22Rv1 (cell line): ENCODE data around the gene NMNAT3.

Experiments
- H3K27ac ChIP-seq: fragments of 450-650 bp; 2 replicates; pipeline ENCODE4 v1.5.1; 2017
- ZFX ChIP-seq: fragments of 450-650 bp; IDR thresholded peaks from 2 replicates; pipeline ENCODE4 v1.6.1; 2017; ENCODE audit warnings: antibody characterized with exemption, borderline replicate concordance
- TF ChIP-seq, protein P1 (sequence below): fragments of 450-650 bp; IDR thresholded peaks from 2 replicates; pipeline ENCODE4 v1.5.1; 2017; ENCODE audit warnings: mild to moderate bottlenecking

NMNAT3 gene

DNA sequence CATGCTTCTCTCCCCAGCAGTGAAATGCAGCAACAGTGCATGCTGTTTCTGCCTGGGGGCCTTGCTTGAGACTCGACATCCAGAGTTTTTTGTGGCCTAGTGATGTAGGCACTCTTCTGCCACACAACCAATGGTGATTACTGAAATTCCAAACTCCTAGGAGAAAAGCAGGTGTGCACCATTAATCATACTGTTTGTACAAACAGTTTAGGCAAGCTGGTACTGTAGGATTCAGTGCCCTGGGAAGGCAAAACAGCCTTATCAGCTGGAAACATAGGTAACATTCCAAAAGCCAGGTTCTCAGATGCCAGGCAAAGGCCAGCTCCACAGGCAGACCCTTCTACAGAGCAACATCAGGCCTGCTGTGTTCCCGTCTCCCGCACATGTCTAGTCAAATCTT, 120.7 kb downstream of the NMNAT3 start:
- TF ChIP-seq, protein P1, sequence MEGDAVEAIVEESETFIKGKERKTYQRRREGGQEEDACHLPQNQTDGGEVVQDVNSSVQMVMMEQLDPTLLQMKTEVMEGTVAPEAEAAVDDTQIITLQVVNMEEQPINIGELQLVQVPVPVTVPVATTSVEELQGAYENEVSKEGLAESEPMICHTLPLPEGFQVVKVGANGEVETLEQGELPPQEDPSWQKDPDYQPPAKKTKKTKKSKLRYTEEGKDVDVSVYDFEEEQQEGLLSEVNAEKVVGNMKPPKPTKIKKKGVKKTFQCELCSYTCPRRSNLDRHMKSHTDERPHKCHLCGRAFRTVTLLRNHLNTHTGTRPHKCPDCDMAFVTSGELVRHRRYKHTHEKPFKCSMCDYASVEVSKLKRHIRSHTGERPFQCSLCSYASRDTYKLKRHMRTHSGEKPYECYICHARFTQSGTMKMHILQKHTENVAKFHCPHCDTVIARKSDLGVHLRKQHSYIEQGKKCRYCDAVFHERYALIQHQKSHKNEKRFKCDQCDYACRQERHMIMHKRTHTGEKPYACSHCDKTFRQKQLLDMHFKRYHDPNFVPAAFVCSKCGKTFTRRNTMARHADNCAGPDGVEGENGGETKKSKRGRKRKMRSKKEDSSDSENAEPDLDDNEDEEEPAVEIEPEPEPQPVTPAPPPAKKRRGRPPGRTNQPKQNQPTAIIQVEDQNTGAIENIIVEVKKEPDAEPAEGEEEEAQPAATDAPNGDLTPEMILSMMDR, result no peak
- no peak for TF ChIP-seq ZFX
- no peak overlapping the region for H3K27ac ChIP-seq

DNA sequence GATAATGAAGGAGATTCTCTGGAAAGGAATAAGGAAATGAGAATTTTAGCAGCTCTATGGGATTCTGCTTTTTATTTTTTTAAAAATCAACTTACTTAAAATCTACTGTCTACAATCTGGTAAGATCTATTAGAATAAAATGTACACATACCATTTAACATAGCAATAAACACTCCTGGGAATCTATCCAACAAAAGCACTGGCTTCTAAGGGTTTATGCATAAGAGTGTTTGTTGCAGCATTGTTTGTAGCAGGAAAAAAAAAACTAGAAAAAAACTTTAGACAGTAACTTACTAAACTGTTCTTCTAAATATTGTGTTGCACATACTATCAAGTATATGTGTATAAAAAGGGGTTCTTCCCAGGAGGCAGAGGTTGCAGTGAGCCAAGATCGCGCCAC, 122.5 kb downstream of the NMNAT3 start:
- H3K27ac ChIP-seq, result no peak overlapping the region
- no peak for TF ChIP-seq ZFX
- TF ChIP-seq, protein P1, result no peak

DNA sequence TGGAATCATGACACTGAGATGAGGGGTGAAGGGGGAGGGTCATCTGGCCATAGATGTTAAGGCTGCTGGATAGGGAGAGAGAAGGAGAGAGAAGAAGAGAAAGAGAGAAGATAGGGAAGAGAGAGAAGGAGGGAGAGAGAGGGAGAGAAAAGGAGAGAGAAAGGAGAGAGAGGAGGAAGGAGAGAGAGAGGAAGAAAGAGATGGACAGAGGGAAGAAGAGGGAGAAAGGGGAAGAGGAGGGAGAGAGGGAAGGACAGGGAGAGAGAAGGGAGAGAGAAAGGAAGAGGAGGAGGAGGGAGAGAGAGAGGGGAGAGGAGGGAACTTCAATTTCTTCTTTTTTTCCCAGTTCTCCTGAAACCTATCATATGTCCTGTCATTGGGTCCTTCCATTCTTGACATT, 123.1 kb downstream of the NMNAT3 start:
- no peak overlapping the region for H3K27ac ChIP-seq
- TF ChIP-seq, protein P1, result no peak
- TF ChIP-seq ZFX, result no peak

DNA sequence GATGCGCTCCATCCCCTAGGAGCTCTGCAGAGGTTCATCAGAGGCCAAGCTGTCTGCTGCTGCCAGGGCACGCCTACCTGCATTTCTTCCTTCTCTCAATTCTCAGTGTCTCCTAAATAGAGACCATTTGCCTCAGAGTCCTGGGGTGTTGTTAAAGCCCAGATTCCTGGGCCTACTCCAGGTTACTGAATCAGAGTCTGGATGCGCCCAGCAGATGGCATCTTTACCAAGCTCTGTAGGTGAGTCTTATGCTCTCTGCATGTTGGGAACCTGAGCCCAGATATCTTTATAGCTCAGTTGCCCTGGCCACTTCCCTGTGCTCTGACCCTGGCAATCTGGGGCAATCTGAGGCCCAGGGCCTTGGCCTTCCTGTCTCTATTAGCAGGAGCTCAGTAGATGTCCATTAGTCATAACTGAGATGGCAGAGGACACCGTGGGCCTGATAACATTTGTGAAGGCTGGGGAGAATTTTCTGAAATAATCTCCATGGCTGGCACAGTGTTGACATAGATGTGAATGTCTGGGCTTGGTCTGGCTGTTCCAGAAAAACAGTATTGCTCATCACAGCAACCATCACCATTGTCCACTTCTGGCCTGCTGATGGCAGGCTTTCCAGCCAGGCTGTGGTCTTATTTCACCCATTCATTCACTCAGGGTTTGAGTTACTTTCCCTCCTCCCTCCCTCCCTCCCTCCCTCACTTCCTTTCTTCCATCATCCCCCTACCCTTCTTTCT, 125.0 kb downstream of the NMNAT3 start:
- TF ChIP-seq, protein P1, result no peak
- no peak for TF ChIP-seq ZFX
- no peak overlapping the region for H3K27ac ChIP-seq

DNA sequence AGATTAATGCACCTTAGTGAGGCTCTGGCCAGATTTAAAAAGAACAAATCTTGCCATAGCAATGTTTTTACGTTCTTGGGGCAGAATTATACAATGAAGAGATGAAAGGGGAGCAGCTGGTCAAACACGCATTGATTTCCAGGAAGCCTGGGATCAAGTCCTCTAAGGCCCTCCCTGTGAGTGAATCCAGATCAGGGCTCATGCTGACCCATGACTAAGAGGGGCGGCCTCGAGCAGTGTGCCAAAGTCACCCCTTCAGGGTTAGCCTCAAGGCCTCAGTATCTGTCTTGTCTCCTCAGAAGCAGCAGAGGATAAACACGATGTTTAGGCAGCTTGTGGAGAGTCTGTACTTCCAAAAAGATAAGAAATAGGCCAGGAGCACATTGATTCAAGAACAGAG, 129.0 kb downstream of the NMNAT3 start:
- TF ChIP-seq ZFX, result no peak
- TF ChIP-seq, protein P1, result no peak
- no peak overlapping the region for H3K27ac ChIP-seq

DNA sequence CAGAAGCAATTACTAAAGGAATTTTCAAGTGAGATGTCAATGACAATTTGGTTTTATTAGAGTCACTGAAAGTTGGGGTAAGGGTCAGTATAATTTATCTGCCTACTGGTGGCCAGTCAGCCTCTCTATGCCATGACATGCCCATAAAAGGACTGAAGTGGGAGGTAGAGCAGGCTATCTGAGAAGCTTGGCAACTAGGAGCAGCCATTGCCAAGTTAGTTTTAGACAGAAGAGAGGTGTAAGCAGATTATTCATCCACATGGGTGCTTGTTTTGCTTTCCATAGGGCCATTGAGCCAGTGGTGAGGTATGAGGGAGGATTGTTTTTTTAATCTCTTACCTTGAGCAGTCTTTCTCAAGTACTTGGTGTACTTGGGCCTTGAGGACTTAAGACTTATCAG, 130.1 kb downstream of the NMNAT3 start:
- TF ChIP-seq ZFX, result no peak
- TF ChIP-seq, protein P1, result no peak
- H3K27ac ChIP-seq, result no peak overlapping the region

DNA sequence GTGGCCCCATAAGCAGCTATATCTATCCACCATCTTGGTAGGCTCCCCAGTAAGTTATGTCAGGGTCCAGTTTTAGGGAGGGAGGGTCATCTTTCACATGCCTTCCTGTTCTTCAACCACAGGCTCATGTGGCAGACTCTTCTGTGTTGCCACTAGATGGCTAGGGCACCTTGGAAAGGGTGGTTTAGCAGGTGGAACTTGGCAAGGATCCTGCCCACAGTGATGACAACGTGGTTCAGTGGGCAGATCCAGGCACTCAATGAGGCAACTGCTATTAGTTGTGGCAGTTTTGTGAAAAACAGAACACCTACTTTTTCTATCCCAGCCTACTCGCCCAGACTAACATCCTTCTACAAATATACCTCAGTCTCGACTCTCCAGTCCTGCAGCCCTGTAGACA, 131.0 kb downstream of the NMNAT3 start:
- TF ChIP-seq, protein P1, result no peak
- TF ChIP-seq ZFX, result no peak

More for the DNA sequence above, 131.0 kb downstream of the NMNAT3 start:
- no peak overlapping the region for H3K27ac ChIP-seq
